Measurements from ENCODE around the gene HSPB2.
"Not testable (repeated sequence)": the region's sequence is repeated elsewhere in the genome, so short reads cannot be mapped to it uniquely, and the experiment has no call there.

The HSPB2 gene

DNA sequence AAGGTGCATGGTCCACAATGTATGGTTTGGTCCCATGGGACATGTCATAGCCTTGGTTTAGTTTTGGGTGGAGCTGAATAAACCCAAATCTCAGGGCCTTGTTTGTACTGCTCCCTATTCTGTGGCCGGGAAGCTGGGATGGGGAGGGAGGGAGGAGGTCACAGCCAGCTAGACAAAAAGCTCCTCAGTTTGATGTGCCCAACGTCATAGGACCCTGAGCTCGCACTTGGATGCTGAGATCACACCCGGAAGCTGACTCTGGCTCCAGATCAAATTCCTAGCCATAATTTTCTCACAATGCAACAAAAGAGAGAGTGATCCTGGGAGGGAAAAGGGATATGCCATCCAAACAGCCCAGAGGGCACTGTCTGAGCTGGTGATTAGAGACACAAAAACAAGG is 1.5 kb downstream of the HSPB2 start:
- DNase-seq (ENCODE audit: low read depth in 2 of 2), result no peak

DNA sequence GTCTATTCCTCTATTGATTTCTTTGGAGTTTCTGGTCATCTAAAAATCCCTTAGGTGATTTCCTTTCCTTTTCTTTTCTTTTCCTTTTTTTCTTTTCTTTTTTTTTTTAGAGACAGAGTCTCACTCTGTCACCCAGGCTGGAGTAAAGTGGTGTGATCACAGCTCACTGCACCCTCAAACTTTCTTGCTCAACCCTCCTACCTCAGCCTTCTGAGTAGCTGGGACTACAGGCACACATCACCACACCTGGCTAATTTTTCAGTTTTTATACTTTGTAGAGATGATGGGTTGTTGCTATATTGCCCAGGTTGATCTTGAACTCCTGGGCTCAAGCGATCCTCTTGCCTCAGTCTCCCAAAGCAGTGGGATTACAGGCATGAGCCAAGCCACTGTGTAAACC is 4.2 kb downstream of the HSPB2 start:
- no peak for DNase-seq (ENCODE audit: low read depth in 2 of 2)

DNA sequence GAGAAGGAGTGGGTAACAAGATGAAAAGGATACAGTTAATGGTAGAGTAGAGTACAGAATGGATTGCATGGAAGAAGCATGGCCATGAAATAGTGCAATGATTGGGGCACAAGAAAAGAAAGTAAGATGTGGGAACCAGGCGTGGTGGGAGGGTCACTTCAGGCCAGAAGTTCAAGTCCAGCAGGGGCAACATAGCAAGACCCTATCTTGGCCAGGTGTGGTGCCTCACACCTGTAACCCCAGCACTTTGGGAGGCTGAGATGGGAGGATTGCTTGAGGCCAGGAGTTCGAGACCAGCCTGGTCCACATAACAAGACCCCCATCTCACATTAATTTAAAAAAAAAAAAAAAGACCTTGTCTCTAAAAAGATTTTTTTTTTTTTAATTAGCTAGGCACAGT is 4.8 kb downstream of the HSPB2 start:
- no peak for DNase-seq (ENCODE audit: low read depth in 2 of 2)

DNA sequence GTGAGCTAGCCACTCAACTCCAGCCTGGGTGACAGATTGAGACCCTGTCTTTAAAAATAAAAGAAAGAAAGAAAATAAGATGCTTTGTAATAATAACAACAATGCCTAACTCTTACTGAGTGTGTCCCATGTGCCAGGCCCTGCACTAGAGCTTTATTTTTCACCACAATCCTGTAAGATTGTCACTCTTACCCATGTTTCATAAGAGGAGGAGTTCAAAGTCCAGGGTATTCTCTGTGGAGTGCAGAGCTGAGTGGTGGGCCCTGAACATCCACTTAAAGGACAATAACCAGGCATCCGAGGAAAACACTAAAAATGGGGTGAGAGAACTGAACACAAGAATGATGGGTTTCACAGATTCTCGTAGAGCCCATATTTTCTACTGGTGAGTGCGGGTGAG is 5.3 kb downstream of the HSPB2 start:
- no peak for DNase-seq (ENCODE audit: low read depth in 2 of 2)

DNA sequence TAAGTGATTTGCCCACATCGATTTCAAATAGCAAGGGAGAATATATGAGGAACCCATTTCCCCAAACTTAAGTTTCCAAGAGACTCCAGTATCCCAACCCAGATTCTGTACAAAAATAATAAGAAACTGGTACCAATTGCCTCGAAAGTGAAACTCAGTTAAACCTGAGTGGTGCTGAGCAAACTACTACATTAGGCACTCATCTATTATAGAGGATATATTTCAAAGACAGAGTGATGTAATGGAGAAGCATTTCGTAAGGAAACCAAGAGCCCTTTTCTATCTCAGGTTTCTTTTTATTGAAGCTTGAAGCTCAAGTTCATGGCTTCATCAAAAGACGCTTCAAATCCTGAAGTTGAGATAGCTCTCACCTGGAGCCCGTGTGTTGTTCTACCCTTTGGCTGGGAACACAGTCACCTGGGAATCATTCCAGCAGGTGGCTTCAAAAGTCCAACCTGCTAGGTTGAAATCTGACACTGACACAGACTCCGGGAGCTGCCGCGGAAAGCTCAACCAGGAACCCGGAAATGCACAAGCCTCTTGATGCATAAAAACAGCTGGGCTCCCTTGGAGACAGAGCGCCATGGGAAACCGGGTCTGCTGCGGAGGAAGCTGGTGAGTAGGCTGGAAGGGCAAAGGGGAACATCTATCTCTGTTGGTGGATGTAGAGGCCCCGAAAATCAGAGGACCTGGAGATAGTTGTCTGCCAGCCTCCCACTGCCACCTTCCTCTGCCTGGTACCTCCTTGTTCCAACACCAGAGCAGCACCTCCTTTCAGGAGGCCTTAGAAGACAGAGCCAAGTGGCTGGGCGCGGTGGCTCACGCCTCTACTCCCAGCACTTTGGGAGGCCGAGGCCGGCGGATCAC is 6.1 kb downstream of the HSPB2 start, which contains the start of gene C11orf52:
Gene C11orf52, plus strand, starts transcription at position 524 of the 867 bp plus-strand sequence. Its CDS starts 60 bp downstream, at position 584.
- DNase-seq (ENCODE audit: low read depth in 2 of 2), result no peak

DNA sequence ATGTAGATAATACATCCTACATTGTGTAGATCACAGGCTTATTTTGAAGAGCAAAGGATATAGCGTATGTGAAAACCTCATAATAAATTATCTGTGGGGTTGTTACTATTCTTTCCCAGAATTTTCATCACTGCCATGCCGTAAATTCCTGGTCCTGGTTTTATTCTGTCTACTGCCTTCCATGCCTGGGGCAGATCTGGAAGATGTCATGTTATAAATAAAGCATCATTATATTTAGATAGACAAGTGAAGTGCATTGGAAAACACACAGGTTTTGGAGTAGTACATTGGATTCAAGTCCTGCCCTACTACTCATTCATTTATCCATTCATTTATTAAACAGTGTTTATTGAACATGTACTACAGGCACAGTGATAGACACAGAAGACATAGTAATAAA is 8.4 kb downstream of the HSPB2 start:
- DNase-seq (ENCODE audit: low read depth in 2 of 2), result no peak

DNA sequence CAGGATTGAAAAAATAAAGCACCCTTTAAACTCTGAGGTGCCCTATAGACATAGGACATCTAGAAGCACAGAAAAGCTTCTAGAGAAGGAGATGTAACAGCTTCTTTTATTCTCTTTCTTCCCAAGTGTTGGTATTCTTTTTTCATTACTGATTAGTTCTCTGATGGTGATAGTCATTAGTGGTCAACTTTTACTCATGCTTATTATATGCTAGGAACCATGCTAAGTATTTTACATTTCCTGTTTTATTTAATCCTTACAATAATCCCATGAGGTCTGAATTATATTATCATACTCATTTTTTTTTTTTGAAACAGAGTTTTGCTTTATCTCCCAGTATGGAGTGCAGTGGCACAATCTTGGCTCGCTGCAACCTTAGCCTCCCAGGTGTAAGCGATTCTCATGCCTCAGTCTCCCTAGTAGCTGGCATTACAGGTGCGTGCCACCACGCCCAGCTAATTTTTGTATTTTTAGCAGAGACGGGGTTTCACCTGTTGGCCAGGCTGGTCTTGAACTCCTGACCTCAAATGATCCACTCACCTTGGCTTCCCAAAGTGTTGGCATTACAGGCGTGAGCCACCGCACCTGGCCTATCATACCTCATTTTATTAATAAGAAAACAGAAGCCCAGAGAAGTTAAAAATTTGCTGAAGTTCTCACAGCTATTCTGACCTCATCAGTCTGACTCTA is 9.2 kb downstream of the HSPB2 start:
- no peak for DNase-seq (ENCODE audit: low read depth in 2 of 2)

DNA sequence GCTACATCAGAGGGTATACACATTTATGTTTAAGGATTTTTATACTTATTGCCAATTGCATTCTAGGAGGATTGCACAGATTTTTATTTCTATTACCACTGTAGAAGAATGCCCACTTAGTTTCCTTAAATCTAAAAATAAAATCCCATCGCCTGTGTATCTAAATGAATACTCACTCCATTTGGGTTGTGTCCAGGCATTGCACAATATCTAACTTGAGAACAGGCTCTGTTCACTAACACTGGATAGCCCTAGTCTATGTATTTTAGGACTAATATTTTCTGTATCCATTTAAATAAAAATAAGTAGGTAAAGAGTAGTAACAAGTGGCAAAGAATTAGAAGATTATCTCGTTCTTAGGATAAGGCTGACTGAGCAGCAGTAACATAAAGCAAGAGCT is 10.3 kb downstream of the HSPB2 start:
- no peak for DNase-seq (ENCODE audit: low read depth in 2 of 2)

DNA sequence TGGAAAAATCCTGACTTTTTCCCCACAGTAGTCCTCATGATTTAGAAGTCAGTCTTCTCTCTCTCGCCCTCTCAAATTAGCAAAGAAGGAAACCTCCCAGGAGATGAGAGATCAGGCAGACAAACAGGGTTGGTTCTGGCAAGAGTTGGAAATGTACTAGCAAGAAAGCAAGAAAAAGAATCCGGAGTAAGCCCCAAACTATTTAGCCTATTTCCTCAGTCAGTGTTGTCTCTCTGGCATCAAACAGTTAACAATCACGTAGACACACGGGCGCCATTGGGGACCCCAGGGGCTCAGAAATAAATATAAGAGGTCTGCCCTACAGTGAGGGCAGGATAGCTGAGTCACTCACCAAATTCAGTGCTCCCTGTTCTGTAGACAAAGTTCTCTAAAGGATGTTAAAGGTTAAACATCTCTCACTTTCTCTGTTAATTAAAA is 10.8 kb downstream of the HSPB2 start:
- no peak for DNase-seq (ENCODE audit: low read depth in 2 of 2)

DNA sequence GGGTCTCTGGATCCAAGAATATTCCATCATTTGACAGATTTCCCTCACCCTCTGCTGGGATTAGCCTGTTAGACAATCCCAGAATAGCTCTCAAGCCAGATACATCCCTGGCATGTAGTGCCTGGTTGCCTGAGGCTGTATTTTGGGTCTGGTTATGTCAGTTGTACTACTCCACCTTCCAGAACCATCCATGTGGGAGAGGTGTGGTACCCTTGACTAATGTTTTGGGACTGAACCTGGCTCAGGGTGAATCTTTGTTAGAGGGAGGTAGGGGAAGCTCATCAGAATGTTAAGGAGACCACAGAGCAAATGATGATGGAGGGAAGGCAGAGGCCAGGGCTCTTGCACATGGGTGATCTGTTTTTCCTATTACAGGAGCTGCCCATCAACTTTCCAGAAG is 11.4 kb downstream of the HSPB2 start:
- DNase-seq (ENCODE audit: low read depth in 2 of 2), result no peak

DNA sequence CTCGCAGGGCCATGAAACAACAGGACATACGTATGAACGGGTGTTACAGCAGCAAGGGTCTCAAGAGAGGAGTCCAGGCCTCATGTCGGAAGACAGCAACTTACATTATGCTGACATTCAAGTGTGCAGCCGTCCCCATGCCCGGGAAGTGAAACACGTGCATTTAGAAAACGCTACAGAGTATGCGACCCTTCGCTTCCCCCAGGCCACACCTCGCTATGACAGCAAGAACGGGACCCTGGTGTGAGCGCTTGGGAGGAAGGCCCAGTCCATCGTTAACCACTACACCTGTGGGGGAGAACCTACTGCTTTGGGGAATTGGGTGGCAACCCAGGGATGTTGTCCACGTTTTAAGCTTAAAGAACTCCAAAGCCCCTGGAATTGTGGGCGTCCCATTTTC is 13.4 kb downstream of the HSPB2 start:
- no peak for DNase-seq (ENCODE audit: low read depth in 2 of 2)

DNA sequence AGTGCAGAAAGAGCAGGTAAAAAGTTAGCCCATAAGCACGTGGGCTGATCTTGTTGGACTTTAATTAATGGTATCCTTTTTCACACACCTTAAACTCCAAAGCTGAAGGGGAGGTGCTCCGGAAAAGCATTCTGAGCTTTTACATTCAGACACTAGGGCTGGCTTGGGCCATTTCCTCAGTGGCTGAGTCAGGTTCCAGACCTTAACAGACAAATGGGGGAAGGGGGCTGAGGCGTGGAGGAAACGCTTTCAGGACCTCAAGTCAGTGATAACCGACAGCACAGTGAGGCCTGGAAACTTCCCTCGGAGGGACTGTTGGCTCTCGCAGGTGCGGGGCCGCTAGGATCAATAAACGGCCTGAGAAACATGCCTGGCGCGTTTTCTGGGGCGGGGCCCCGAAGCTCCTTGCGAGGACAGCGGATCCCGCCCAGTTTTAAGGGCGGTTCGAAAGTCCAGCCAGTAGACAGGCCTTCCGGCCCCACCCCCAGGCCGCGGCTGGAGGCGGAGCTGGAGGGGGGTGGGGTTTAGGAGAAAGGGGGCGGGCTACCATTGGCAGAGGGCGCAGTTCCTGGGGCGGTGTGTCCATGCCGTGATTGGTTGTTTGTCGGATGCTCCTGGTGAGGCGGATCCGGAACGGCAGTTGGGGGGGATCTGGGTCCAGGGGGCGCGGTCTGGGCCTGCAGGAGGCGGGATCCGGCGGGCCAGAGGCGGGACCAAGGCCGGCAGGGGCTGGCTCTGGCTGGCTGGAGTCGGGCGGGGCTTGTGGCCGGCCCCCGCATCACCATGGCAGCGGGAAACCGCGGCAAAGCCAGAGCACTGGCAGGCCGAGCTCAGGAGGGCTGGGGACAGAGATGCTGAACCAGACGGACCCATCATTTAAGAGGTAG is 14.2 kb downstream of the HSPB2 start:
- DNase-seq (ENCODE audit: low read depth in 2 of 2), result peak; percentile 87 to 91

DNA sequence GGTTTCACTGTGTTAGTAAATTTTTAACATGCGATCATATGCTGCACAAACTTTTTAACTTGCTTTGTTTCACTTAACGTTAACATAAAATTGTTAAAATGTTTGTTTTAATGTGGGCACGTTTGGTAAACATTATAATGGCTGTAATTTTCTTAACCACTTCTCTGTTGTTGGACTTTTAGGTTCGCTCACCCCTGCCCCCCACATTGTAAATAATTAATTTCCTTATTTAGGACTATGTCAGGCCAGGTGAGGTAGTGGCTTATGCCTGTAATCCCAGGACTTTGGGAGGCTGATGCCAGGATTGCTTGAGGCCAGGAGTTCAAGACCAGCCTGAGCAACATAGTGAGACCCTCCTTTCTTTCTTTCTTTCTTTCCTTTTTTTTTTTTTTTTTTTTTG is 17.9 kb downstream of the HSPB2 start:
- no peak for DNase-seq (ENCODE audit: low read depth in 2 of 2)

DNA sequence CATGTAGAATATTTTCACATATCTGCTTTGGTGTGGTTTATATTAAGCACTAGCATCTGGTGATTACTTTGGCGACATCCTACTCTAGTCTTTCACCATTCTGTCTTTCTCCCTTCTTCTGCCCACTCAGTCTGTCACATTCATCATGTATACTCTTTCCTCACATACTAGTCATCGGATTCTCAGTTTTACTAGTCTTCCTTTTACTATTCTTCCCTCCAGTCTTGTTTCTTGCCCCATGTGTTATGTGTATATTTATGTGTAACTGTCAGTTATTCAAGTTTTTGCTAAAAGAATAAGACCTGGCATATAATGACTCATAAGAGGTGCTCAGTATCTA is 20.0 kb downstream of the HSPB2 start:
- DNase-seq (ENCODE audit: low read depth in 2 of 2), result no peak

DNA sequence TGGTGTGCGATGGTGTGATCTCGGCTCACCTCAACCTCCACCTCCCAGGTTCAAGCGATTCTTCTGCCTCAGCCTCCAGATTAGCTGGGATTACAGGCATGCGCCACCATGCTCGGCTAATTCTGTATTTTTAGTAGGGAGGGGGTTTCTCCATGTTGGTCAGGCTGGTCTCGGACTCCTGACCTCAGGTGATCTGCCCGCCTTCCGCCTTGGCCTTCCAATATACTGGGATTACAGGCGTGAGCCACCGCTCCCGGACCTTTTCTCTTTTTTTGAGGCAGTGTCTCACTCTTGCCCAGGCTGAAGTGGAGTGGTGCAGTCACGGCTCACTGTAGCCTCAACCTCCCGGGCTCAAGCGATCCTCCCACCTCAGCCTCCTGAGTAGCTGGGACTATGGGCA is 20.6 kb downstream of the HSPB2 start:
- DNase-seq (ENCODE audit: low read depth in 2 of 2), result not testable (repeated sequence)

DNA sequence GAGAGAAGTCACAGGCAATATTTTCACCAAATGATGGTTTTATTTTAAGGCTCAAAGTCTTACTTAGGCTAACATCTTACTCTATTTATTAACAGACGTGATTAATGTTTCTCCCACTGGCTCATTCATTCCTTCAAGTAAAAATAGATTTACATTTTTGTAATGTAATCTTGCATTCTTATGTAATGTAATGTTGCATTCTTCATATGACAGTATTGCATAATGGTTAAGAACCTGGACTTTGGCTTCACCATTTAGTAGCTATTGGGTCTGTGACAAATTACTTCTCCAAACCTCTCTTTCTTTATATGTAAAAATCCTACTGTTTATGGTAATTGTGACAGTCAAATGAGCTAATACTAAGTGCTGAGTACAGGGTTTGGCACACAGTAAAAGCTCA is 21.3 kb downstream of the HSPB2 start:
- no peak for DNase-seq (ENCODE audit: low read depth in 2 of 2)

DNA sequence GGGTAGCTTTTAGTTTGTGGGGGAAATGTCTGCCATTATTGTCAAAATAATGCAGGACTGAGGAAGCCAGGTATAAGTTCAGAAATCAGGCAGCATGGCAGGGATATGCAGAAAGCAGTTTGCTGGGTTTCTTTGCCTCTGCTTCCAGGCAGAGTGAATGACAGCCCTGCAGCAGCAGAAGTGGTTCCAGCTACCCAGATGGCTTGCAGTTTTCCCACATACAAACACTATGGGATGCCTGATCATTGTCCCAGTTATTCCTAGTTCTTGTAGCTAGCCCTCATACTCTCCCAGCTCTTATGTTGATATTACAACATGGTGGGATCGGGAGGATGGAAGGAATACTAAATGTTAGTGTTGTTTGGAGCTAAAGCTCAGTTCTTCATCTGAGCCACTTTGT is 21.8 kb downstream of the HSPB2 start:
- no peak for DNase-seq (ENCODE audit: low read depth in 2 of 2)

DNA sequence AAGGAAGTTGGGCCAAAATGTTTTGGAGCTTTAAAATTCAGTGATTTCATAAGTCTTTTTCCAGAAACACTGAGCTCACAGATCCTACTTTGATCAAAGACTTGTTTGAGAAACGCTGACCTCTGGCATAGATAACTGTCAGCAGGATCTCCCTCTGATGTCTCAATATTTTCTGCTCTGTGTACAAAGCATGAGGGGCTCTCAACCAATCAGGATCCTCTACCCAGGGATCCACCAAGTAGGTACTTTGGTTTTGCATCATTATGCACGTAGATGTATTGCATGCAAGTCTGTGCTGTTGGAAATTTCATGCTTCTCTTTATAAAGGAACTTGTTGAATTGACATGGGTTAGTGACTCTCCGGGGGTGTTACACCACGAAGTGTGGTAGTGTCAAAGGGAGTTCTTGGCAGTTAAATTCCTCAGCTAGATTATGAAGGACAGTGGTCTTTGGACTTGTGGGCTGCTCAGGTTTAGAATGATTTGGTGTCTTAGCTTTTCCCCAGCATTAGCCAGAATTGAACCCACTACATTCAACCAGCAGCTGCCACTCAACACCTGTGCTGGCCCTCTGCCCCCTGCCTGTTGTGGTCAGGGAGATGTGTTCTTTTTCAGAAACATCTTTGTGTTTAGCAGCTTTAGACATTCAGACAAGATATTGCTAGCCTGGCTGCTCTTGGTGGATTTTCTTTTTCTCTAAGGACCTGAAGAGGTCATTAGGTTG is 22.9 kb downstream of the HSPB2 start:
- no peak for DNase-seq (ENCODE audit: low read depth in 2 of 2)

DNA sequence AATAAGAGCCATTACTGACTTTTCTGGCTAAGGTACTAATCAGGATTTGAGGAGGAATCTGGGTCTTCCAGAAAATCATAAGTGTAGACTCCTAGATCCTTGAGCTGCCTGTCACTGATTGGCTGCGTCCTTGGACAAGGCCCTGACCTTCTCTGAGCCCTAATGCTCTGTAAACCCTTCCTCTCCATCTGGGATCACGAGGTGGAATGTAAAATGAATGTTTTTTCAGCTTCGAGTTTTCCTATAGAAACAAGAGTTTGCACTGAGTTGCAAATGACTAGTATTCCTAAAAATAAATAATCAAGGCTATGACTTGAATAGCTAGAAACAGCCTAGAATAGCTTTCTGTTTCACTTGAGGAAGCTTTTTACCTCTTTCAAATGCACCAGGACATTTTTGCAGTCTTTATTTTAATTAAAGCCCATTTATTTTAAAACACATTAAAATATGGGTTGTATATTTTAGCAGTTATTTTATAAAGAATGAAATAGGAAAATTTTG is 23.6 kb downstream of the HSPB2 start:
- DNase-seq (ENCODE audit: low read depth in 2 of 2), result no peak

DNA sequence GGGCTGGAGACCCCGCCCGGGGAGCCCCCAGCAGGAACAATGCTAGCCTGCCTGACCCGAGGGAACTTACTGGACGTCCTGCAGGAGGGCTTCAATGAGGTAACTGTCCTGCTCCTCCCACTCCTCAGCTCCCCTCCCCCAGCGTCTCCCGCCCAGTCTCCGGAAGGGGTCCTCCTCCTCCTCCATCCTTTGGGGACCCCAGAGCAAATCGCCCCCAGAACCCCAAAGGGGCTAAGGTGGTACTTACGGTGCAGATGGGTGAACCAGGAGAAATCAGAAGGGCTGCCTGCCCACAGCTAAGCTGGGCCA is 24.9 kb downstream of the HSPB2 start:
- DNase-seq (ENCODE audit: low read depth in 2 of 2), result no peak

DNA sequence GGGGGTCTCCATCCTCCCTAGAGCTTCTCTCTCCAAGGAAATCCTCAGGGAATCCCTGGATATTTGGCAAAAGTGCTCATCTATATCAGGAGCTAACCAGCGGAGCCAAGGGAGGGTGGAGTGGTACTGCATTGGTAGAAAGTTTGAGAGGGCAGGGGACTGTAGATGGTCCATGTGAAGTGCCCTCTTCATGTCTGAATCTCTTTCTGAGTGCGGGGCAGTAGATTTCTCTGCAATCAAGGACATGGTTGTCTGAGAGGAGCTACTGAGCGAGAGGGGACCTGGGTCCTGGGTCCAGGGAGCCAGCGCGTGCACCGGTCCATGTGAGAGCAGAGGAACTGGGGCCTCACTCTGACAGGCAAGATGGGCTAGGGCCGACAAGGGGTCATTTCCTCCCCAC is 25.3 kb downstream of the HSPB2 start:
- no peak for DNase-seq (ENCODE audit: low read depth in 2 of 2)

DNA sequence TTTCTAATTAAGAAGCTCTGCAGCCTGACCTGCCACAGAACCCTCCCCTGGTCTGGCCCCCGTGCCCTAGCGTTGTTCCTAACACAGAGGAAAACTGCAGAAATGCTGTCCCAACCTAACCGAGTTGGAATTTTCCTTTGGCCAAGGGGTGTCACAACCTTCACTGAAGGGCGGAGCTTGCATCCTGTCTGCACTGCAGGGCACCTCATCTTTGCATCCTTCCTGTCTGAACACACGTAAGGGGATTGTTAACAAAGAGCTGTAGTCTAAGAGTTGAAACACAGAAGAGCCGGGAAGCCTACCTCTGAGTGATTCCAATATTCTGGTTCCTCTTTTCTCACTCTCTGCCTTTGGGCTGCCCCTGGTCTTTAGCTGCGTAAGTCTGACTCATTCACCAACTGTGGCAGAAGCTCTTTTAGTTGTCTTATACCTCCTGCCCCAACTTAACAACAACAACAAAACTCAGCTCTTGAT is 26.2 kb downstream of the HSPB2 start:
- DNase-seq (ENCODE audit: low read depth in 2 of 2), result no peak

Data from stimulated activated CD4-positive, alpha-beta T cell treated with anti-CD3 and anti-CD28 coated beads, Interleukin-1b, Interleukin-23, amount 100 ng/mL, for 4 hours (primary cell).